Measurements from ENCODE around the gene CLEC16A.
"Not testable (repeated sequence)": the region's sequence is repeated elsewhere in the genome, so short reads cannot be mapped to it uniquely, and the experiment has no call there.

The CLEC16A gene

DNA sequence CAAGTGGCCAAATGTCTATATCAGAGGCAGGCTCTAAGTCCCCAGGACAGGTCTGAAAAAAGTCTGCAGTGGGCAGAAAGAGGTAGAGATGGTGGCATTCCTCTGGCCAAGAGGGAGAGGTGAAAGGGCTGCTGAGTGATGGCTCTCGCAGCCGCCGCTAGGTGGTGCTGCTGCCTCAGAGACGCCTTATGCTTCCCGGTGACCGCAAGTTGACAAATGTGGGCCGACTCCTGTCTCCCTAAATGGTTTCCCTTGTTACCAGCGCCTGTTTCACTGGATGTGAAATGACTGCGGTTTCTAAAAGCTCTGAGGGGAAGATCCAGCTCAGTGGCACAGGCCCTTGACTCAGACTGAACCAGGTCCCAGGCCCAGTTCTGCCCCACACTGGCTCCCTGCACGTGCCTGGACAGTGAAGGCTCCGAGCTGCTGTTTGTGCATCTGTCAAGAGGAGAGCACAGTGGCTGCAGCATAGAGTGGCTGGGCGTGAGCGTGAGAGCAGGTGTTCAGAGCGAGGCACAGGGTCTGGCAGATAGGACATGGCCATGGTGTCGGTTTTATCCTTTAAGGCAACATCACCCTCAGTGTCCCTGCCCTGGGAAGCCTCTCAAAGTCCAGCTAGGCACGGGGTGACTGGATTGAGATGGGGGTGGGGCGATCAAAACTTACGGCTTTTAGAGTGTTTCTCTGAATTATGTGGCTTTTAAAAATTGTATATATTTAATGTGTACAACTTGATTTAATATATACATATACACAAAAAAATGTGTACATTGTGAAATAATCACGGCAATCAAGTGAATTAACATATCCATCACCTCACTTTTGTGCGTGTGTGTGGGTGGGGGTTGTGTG is 19.9 kb downstream of the CLEC16A start:
- H3K9me3 ChIP-seq (ENCODE audit: control insufficient read depth in 5 of 5, low read length in 5 of 5) = no peaks in the 10 kb centered on the region
- no peak overlapping the region for H3K27ac ChIP-seq (ENCODE audit: low read depth, low read length)
- no peak overlapping the region for H3K4me3 ChIP-seq (ENCODE audit: low read depth in 1 of 5, low read length in 5 of 5)
- H3K9ac ChIP-seq (ENCODE audit: low read length in 5 of 5) = peak overlapping the region in 1 of 5 donors; percentile 16
- H3K36me3 ChIP-seq (ENCODE audit: control insufficient read depth in 5 of 5, insufficient read depth in 5 of 5, low read length in 5 of 5) = peaks cover 0 to 45% (median 26%) of the 10 kb centered on the region in 5 donors
- H3K4me1 ChIP-seq (ENCODE audit: control insufficient read depth in 5 of 5, insufficient read depth in 5 of 5, low read length in 5 of 5) = peaks cover 0 to 4% (median 3%) of the 10 kb centered on the region in 5 donors
- H3K27me3 ChIP-seq (ENCODE audit: control insufficient read depth in 5 of 5, insufficient read depth in 4 of 5, low read length in 5 of 5) = no peaks in the 10 kb centered on the region

DNA sequence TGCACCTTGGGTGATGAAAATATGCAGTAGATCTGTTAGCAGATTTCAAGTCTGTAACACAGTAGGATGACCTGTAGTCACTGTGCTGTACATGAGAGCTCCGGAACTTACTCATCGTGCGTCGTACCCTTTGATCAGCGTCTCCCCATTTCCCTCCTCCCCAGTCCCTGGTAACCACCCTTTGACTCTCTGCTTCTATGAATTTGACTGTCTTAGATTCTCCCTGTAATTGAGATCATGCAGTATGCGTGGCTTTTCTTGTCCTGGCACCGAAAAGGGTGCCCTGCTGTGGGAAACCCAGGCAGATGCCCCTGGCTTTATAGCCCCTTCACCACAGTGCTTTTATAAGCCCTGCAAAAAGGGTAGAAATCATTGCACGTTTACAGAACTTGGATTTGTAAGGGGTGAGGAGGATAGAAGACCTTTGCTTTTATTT is 20.5 kb downstream of the CLEC16A start:
- Histone ChIP-seq H3K4me3 (ENCODE audit: low read depth in 1 of 5, low read length in 5 of 5) (no peak overlapping the region), H3K4me1 (ENCODE audit: control insufficient read depth in 5 of 5, insufficient read depth in 5 of 5, low read length in 5 of 5) (peaks cover 0 to 4% (median 3%) of the 10 kb centered on the region in 5 donors), H3K27me3 (ENCODE audit: control insufficient read depth in 5 of 5, insufficient read depth in 4 of 5, low read length in 5 of 5) (no peaks in the 10 kb centered on the region), H3K9me3 (ENCODE audit: control insufficient read depth in 5 of 5, low read length in 5 of 5) (no peaks in the 10 kb centered on the region), H3K27ac (ENCODE audit: low read depth, low read length) (no peak overlapping the region), H3K9ac (ENCODE audit: low read length in 5 of 5) (no peak overlapping the region), H3K36me3 (ENCODE audit: control insufficient read depth in 5 of 5, insufficient read depth in 5 of 5, low read length in 5 of 5) (peaks cover 0 to 51% (median 26%) of the 10 kb centered on the region in 5 donors)

DNA sequence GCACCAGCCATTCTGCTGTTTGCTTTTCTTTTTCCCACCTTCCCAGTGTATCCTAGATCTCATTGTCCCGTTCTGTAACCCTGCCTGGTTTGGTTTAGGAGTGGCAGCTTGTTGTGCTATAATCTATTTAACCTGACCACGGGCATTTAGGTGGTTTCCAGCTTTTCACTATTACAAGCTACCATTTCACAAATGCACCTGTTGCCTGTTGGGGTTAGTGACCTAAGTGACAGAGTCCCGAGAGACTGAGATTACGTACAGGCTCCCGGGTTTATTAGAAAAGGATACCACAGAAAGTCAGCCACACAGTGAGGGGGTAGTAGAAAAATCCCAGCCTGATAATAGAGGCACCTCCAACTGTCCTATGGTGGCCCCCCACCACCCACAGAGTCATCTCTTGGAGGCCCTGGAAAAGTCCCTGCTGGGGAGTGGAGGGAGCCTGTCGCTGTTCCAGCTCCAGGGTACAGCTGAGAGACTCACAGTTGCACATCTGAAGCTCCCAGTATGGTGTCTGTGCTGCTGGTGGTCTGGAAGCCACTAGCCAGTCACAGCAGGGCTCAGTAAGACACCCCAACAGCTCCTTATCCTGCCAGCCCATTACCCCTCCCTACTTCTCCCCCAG is 21.2 kb downstream of the CLEC16A start:
- no peaks in the 10 kb centered on the region for H3K27me3 ChIP-seq (ENCODE audit: control insufficient read depth in 5 of 5, insufficient read depth in 4 of 5, low read length in 5 of 5)
- no peak overlapping the region for H3K27ac ChIP-seq (ENCODE audit: low read depth, low read length)
- peaks cover 0 to 56% (median 28%) of the 10 kb centered on the region in 5 donors for H3K36me3 ChIP-seq (ENCODE audit: control insufficient read depth in 5 of 5, insufficient read depth in 5 of 5, low read length in 5 of 5)
- H3K4me1 ChIP-seq (ENCODE audit: control insufficient read depth in 5 of 5, insufficient read depth in 5 of 5, low read length in 5 of 5) = peaks cover 0 to 4% (median 3%) of the 10 kb centered on the region in 5 donors
- no peak overlapping the region for H3K4me3 ChIP-seq (ENCODE audit: low read depth in 1 of 5, low read length in 5 of 5)
- no peaks in the 10 kb centered on the region for H3K9me3 ChIP-seq (ENCODE audit: control insufficient read depth in 5 of 5, low read length in 5 of 5)
- H3K9ac ChIP-seq (ENCODE audit: low read length in 5 of 5) = no peak overlapping the region

DNA sequence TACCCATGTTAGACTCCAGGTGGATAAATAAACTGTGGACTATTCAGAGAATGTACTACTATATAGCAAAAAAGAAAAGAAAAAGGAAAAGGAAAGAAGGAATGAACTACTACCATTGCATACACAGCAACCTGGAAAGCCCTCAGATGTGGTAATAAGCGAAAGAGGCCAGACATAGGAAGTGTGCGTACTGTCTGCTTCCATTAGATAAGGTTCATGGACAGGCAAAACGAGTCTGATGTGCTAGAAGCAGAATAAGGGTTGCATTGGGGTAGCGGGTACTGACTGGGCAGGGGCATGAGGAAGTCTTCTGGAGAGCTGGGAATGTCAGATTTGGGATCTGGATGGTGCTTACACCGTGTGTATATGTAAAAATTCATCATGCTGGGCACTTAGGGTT is 21.8 kb downstream of the CLEC16A start:
- Histone ChIP-seq H3K27ac (ENCODE audit: low read depth, low read length) (no peak overlapping the region), H3K9me3 (ENCODE audit: control insufficient read depth in 5 of 5, low read length in 5 of 5) (no peaks in the 10 kb centered on the region), H3K4me3 (ENCODE audit: low read depth in 1 of 5, low read length in 5 of 5) (no peak overlapping the region), H3K4me1 (ENCODE audit: control insufficient read depth in 5 of 5, insufficient read depth in 5 of 5, low read length in 5 of 5) (peaks cover 0 to 4% (median 3%) of the 10 kb centered on the region in 5 donors), H3K9ac (ENCODE audit: low read length in 5 of 5) (no peak overlapping the region), H3K36me3 (ENCODE audit: control insufficient read depth in 5 of 5, insufficient read depth in 5 of 5, low read length in 5 of 5) (peaks cover 0 to 61% (median 33%) of the 10 kb centered on the region in 5 donors), H3K27me3 (ENCODE audit: control insufficient read depth in 5 of 5, insufficient read depth in 4 of 5, low read length in 5 of 5) (no peaks in the 10 kb centered on the region)

DNA sequence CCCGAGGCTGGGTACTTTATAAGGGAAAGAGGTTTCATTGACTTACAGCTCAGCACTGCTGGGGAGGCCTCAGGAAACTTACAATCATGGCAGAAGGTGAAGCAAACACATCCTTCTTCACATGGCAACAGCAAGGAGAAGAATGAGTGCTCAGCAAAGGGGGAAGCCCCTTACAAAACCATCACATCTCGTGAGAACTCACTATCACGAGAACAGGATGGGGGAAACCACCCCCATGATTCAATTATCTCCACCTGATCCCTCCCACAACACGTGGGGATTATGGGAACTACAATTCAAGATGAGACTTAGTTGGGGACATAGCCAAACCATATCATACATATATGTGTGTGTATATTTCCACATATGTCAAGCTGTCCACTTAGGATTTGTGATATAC is 22.2 kb downstream of the CLEC16A start:
- not testable (repeated sequence) for H3K9ac ChIP-seq (ENCODE audit: low read length in 5 of 5); H3K27ac ChIP-seq (ENCODE audit: low read depth, low read length); H3K27me3 ChIP-seq (ENCODE audit: control insufficient read depth in 5 of 5, insufficient read depth in 4 of 5, low read length in 5 of 5); H3K9me3 ChIP-seq (ENCODE audit: control insufficient read depth in 5 of 5, low read length in 5 of 5); H3K4me1 ChIP-seq (ENCODE audit: control insufficient read depth in 5 of 5, insufficient read depth in 5 of 5, low read length in 5 of 5); H3K4me3 ChIP-seq (ENCODE audit: low read depth in 1 of 5, low read length in 5 of 5)
- peaks cover 0 to 61% (median 31%) of the 10 kb centered on the region in 5 donors for H3K36me3 ChIP-seq (ENCODE audit: control insufficient read depth in 5 of 5, insufficient read depth in 5 of 5, low read length in 5 of 5)

DNA sequence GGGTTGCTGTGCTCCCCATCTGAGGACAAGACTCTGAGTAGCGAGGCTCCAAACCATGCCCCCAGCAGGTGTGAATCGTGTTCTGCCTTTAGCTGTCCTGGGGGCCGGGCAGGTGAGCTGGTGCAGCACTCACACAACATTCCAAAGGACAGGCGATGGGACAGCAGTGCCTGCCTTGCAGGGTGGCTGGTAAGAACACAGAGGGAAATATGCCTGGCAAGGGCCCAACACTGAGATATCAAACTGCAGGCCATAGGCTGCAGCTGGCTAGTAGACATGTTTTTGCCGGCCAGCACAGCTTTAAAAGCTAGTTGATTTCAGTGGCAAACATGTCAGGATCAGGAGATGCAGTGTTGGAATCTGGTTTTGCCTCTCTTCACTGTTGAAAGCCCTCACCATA is 23.6 kb downstream of the CLEC16A start:
- Histone ChIP-seq H3K27ac (ENCODE audit: low read depth, low read length) (no peak overlapping the region), H3K9ac (ENCODE audit: low read length in 5 of 5) (no peak overlapping the region), H3K4me1 (ENCODE audit: control insufficient read depth in 5 of 5, insufficient read depth in 5 of 5, low read length in 5 of 5) (peaks cover 0 to 13% (median 10%) of the 10 kb centered on the region in 5 donors), H3K36me3 (ENCODE audit: control insufficient read depth in 5 of 5, insufficient read depth in 5 of 5, low read length in 5 of 5) (peaks cover 0 to 54% (median 25%) of the 10 kb centered on the region in 5 donors), H3K27me3 (ENCODE audit: control insufficient read depth in 5 of 5, insufficient read depth in 4 of 5, low read length in 5 of 5) (no peaks in the 10 kb centered on the region), H3K9me3 (ENCODE audit: control insufficient read depth in 5 of 5, low read length in 5 of 5) (no peaks in the 10 kb centered on the region), H3K4me3 (ENCODE audit: low read depth in 1 of 5, low read length in 5 of 5) (no peak overlapping the region)

DNA sequence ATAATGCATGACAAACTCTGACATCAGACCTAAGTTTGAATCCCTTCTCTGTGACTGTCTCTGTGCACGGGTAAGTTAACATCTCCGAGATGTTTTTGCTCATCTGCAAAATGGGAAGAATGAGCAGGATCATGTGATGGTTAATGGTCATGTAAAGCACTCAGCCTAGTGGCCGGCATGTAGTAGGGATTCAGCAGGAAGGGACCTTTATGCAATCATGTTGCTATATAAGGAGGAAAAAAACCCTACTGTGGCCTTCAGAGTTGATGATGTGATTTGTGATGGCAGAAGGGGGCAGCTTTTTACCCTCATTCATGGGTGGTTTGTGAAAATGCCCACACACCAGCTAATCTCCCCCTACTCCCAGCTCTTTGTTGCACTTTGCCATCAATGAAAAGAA is 24.1 kb downstream of the CLEC16A start:
- Histone ChIP-seq H3K36me3 (ENCODE audit: control insufficient read depth in 5 of 5, insufficient read depth in 5 of 5, low read length in 5 of 5) (peaks cover 0 to 54% (median 22%) of the 10 kb centered on the region in 5 donors), H3K27me3 (ENCODE audit: control insufficient read depth in 5 of 5, insufficient read depth in 4 of 5, low read length in 5 of 5) (no peaks in the 10 kb centered on the region), H3K9ac (ENCODE audit: low read length in 5 of 5) (no peak overlapping the region), H3K4me3 (ENCODE audit: low read depth in 1 of 5, low read length in 5 of 5) (no peak overlapping the region), H3K27ac (ENCODE audit: low read depth, low read length) (no peak overlapping the region), H3K4me1 (ENCODE audit: control insufficient read depth in 5 of 5, insufficient read depth in 5 of 5, low read length in 5 of 5) (peaks cover 0 to 13% (median 10%) of the 10 kb centered on the region in 5 donors), H3K9me3 (ENCODE audit: control insufficient read depth in 5 of 5, low read length in 5 of 5) (no peaks in the 10 kb centered on the region)

DNA sequence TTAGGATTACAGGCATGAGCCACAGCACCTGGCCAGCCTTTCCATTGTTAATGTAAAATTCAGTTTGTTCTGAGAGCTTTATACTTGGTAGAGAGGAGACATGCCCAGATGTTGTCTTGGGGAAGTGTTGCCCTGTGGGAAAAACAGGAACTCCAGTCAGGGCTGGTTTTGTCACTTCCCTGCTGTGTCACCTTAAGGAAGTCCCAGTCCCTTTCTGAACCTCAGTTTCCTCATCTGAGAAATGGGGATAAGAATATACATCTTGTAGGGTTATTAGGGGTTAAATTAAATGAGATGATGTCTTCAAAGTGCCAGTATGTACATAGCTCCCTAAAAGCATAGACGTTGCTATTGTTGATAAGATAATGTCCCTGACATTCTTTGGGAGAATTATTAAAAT is 25.3 kb downstream of the CLEC16A start:
- Histone ChIP-seq H3K27me3 (ENCODE audit: control insufficient read depth in 5 of 5, insufficient read depth in 4 of 5, low read length in 5 of 5) (no peaks in the 10 kb centered on the region), H3K9ac (ENCODE audit: low read length in 5 of 5) (no peak overlapping the region), H3K27ac (ENCODE audit: low read depth, low read length) (no peak overlapping the region), H3K9me3 (ENCODE audit: control insufficient read depth in 5 of 5, low read length in 5 of 5) (no peaks in the 10 kb centered on the region), H3K36me3 (ENCODE audit: control insufficient read depth in 5 of 5, insufficient read depth in 5 of 5, low read length in 5 of 5) (peaks cover 0 to 51% (median 22%) of the 10 kb centered on the region in 5 donors), H3K4me1 (ENCODE audit: control insufficient read depth in 5 of 5, insufficient read depth in 5 of 5, low read length in 5 of 5) (peaks cover 0 to 8% (median 7%) of the 10 kb centered on the region in 5 donors), H3K4me3 (ENCODE audit: low read depth in 1 of 5, low read length in 5 of 5) (no peak overlapping the region)

DNA sequence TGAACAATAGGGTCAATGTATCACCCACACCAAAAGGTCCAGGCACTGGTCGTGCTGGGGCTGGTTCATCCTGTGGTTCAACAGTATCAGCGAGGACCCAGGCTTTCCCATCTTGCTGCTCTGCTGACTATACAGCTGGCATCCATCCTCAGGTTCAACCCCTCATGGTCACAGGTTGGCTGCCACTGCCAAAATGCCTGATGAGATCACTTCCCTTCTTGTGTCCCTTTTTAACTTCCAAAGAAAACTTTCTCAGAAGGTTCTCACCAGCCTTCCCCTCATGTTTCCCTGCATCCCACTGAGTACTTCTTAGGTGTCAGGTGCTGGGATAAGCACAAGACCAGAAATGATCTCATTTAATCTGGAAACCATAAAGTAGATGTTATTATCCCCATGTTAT is 25.7 kb downstream of the CLEC16A start:
- H3K4me1 ChIP-seq (ENCODE audit: control insufficient read depth in 5 of 5, insufficient read depth in 5 of 5, low read length in 5 of 5) = peaks cover 0 to 8% (median 7%) of the 10 kb centered on the region in 5 donors
- H3K36me3 ChIP-seq (ENCODE audit: control insufficient read depth in 5 of 5, insufficient read depth in 5 of 5, low read length in 5 of 5) = peaks cover 0 to 47% (median 22%) of the 10 kb centered on the region in 5 donors
- no peak overlapping the region for H3K9ac ChIP-seq (ENCODE audit: low read length in 5 of 5)
- H3K27ac ChIP-seq (ENCODE audit: low read depth, low read length) = no peak overlapping the region
- H3K4me3 ChIP-seq (ENCODE audit: low read depth in 1 of 5, low read length in 5 of 5) = no peak overlapping the region
- H3K27me3 ChIP-seq (ENCODE audit: control insufficient read depth in 5 of 5, insufficient read depth in 4 of 5, low read length in 5 of 5) = no peaks in the 10 kb centered on the region
- no peaks in the 10 kb centered on the region for H3K9me3 ChIP-seq (ENCODE audit: control insufficient read depth in 5 of 5, low read length in 5 of 5)

DNA sequence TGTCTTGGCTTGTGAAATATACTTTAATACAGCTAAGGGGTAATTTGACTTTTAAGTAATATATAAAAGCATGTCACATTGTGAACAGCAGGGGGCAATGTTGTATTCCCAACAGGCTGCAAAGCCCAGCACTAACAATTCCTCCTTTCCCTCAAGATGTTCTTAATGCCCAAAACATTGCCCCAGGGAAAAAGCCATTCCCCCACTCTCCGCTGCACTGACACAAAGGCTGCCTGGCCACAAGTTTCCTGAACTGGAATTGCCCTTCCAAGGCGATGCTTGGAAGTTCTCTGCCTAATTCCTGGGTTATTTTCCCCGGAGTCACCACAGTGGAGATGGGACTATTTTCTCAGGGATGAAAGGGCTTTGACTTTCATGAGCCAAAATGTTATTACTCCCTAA is 27.2 kb downstream of the CLEC16A start:
- peaks cover 0 to 8% (median 7%) of the 10 kb centered on the region in 5 donors for H3K4me1 ChIP-seq (ENCODE audit: control insufficient read depth in 5 of 5, insufficient read depth in 5 of 5, low read length in 5 of 5)
- H3K36me3 ChIP-seq (ENCODE audit: control insufficient read depth in 5 of 5, insufficient read depth in 5 of 5, low read length in 5 of 5) = peaks cover 0 to 41% (median 24%) of the 10 kb centered on the region in 5 donors
- no peak overlapping the region for H3K27ac ChIP-seq (ENCODE audit: low read depth, low read length)
- H3K9me3 ChIP-seq (ENCODE audit: control insufficient read depth in 5 of 5, low read length in 5 of 5) = no peaks in the 10 kb centered on the region
- no peak overlapping the region for H3K4me3 ChIP-seq (ENCODE audit: low read depth in 1 of 5, low read length in 5 of 5)
- no peak overlapping the region for H3K9ac ChIP-seq (ENCODE audit: low read length in 5 of 5)
- no peaks in the 10 kb centered on the region for H3K27me3 ChIP-seq (ENCODE audit: control insufficient read depth in 5 of 5, insufficient read depth in 4 of 5, low read length in 5 of 5)

All from subcutaneous abdominal adipose tissue (tissue), 5 donors.